Measurements from ENCODE around the gene IQGAP2. TPM values are rescaled to one million over a fixed set of nuclear protein-coding genes. Genes with fewer than 3 reads are reported as not detected.

The IQGAP2 gene
- total RNA-seq, 1 donor from 2014 or later: 43.5 TPM

DNA sequence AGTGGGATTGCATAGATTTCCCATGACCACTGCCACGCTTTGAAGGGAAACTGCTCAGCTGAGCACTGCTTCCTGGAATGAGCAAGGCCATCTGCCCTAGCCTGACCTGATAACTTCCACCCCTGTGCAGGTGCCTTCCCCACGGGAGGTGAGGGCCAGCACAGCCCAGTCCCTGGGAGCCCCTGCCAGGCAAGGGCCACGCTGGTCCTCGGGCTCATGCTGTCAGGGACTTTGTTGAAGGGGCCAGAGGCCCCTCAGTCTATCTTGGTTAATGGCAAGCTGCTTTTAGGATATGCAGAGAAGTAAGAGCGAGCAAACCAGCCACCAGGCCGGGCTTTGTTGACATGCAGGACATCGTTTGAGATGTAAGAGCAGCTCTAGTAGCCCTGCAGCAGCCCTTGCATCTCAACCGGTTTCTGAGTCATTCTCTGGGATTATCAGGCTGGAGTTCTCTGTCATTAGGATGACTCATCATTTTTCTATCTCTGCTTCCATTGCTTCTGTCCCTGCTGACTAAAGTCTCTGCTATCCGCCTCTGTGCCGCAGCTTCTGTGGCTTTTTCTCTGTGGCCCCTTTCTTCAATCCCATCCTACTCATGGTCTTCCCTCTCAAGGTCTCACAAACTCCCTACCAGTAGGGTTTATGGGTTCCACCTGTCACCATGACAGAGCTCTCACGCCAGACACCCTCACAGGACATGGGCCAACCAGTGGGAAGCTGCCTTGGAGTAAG is 30.6 kb upstream of the IQGAP2 start:
- Mint-ChIP-seq H3K4me1 (ENCODE audit: low read depth) (peaks cover 14% of the 10 kb centered on the region), H3K36me3 (ENCODE audit: low read depth) (no peaks in the 10 kb centered on the region), H3K27ac (peak overlapping the region; percentile 35), H3K9me3 (no peaks in the 10 kb centered on the region), H3K4me3 (no peak overlapping the region), H3K27me3 (ENCODE audit: insufficient read depth) (no peaks in the 10 kb centered on the region)
- intact Hi-C loops (cut with micrococcal nuclease): no loop called here
- DNase-seq (ENCODE audit: low spot score): no peak

DNA sequence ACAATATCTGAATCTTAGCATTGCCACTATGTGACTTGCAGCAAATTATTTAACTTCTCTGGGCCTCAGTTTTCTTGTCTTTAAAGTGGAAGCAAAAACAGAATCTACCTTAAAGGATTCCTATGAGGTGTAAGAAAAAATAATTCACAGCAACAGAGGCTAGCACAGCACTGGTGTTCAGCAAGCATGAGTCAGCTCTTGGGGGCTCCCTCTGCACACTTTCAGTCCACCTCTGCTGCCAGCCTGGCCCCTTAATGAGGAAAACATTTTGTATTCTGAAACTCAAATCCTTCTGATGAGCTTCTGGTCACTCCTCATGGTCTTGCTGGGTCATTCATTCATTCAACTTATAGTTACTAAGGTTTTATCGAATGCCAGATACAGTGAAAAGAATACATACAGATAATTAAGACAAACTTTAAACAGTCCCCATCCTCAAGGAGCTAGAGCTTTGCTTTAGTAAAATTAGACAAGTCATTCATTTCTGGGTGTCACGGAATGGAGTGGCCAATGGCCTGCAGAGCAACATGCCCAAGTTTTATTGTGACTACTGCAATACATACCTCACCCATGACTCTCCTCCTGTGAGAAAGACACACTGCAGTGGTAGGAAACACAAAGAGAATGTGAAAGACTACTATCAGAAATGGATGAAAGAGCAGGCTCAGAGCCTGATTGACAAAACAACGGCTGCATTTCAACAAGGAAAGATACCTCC is 26.8 kb upstream of the IQGAP2 start:
- Mint-ChIP-seq H3K9me3 (no peaks in the 10 kb centered on the region), H3K36me3 (ENCODE audit: low read depth) (no peaks in the 10 kb centered on the region), H3K27me3 (ENCODE audit: insufficient read depth) (no peaks in the 10 kb centered on the region), H3K4me1 (ENCODE audit: low read depth) (peaks cover 15% of the 10 kb centered on the region), H3K27ac (no peak overlapping the region), H3K4me3 (no peak overlapping the region)
- DNase-seq (ENCODE audit: low spot score): no peak
- intact Hi-C loops (cut with micrococcal nuclease): no loop called here

DNA sequence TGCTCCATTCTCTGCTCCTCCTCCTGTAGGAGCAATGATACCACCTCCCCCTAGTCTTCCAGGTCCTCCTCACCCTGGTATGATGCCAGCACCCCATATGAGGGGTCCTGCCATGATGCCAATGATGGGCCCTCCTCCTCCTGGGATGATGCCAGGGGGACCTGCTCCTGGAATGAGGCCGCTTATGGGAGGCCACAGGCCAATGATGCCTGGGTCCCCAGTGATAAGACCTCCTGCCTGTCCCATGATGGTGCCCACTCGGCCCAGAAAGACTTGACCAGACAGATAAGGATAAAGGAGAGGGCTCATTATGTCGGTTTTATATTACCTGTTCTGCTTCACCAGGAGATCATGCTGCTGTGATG is 26.2 kb upstream of the IQGAP2 start:
- DNase-seq (ENCODE audit: low spot score): no peak
- Mint-ChIP-seq H3K27me3 (ENCODE audit: insufficient read depth) (no peaks in the 10 kb centered on the region), H3K4me3 (no peak overlapping the region), H3K27ac (no peak overlapping the region), H3K4me1 (ENCODE audit: low read depth) (peaks cover 15% of the 10 kb centered on the region), H3K36me3 (ENCODE audit: low read depth) (no peaks in the 10 kb centered on the region), H3K9me3 (no peaks in the 10 kb centered on the region)
- intact Hi-C loops (cut with micrococcal nuclease): no loop called here

DNA sequence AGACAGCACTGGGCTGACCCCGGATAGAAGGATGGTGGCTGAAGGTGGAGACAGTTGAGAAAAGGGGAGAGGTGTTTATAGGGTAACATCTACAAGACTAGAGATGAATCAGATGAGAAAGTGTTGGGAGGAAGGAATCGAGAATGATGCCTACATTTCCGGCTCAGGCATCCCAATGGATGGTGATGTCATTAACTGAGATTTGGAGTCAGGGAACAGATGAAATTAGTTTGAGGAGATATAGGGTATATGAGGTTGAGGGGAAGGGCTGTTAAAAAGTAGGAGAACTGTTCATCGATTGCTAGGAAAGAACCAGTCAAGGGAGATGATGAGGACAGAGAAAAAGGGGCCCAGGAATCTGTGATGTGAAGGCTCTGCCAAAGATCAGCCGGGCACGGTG is 24.7 kb upstream of the IQGAP2 start:
- no peak overlapping the region for H3K4me3 Mint-ChIP-seq
- H3K36me3 Mint-ChIP-seq (ENCODE audit: low read depth): no peaks in the 10 kb centered on the region
- no peak overlapping the region for H3K27ac Mint-ChIP-seq
- no peaks in the 10 kb centered on the region for H3K9me3 Mint-ChIP-seq
- peaks cover 15% of the 10 kb centered on the region for H3K4me1 Mint-ChIP-seq (ENCODE audit: low read depth)
- DNase-seq (ENCODE audit: low spot score): no peak
- no peaks in the 10 kb centered on the region for H3K27me3 Mint-ChIP-seq (ENCODE audit: insufficient read depth)
- intact Hi-C loops (cut with micrococcal nuclease): no loop called here

- no peak for DNase-seq (ENCODE audit: low spot score)
- H3K27me3 Mint-ChIP-seq (ENCODE audit: insufficient read depth): no peaks in the 10 kb centered on the region
- H3K9me3 Mint-ChIP-seq: no peaks in the 10 kb centered on the region
- peak overlapping the region; percentile 43 for H3K27ac Mint-ChIP-seq
- peak overlapping the region; percentile 2 for H3K4me3 Mint-ChIP-seq
- H3K4me1 Mint-ChIP-seq (ENCODE audit: low read depth): peaks cover 20% of the 10 kb centered on the region
- intact Hi-C loops (cut with micrococcal nuclease): no loop called here
- H3K36me3 Mint-ChIP-seq (ENCODE audit: low read depth): no peaks in the 10 kb centered on the region
Measured at GRCh38 chr5:76379316-76379715, 23.8 kb upstream of the IQGAP2 start.

DNA sequence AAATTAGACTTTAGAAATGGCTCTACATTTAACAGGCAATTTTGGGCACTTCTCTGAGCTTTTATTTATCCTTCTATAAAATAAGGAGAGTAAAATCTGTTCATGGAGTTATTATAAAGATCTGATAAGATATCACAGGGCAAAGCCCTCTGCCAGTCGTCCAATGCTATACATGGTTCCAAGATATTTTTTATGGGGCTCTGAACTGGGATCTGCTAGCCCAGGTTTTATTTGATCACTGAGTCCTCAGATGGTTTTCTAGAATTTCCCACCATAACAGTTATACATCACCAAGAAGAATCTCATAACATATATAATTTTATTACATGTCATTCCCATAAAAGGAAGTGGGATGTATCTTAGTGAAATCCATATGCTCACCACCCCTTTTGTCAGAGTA is 23.2 kb upstream of the IQGAP2 start:
- Mint-ChIP-seq H3K27ac (no peak overlapping the region), H3K4me3 (no peak overlapping the region), H3K36me3 (ENCODE audit: low read depth) (no peaks in the 10 kb centered on the region), H3K27me3 (ENCODE audit: insufficient read depth) (no peaks in the 10 kb centered on the region), H3K9me3 (no peaks in the 10 kb centered on the region), H3K4me1 (ENCODE audit: low read depth) (peaks cover 23% of the 10 kb centered on the region)
- intact Hi-C loops (cut with micrococcal nuclease): no loop called here
- no peak for DNase-seq (ENCODE audit: low spot score)

- Mint-ChIP-seq H3K36me3 (ENCODE audit: low read depth) (no peaks in the 10 kb centered on the region), H3K4me3 (no peak overlapping the region), H3K9me3 (no peaks in the 10 kb centered on the region), H3K27ac (no peak overlapping the region), H3K4me1 (ENCODE audit: low read depth) (peaks cover 28% of the 10 kb centered on the region), H3K27me3 (ENCODE audit: insufficient read depth) (no peaks in the 10 kb centered on the region)
- intact Hi-C loops (cut with micrococcal nuclease): no loop called here
- no peak for DNase-seq (ENCODE audit: low spot score)
Measured at GRCh38 chr5:76380346-76381066, 22.6 kb upstream of the IQGAP2 start.

- intact Hi-C loops (cut with micrococcal nuclease): no loop called here
- H3K27ac Mint-ChIP-seq: no peak overlapping the region
- H3K4me3 Mint-ChIP-seq: no peak overlapping the region
- H3K9me3 Mint-ChIP-seq: no peaks in the 10 kb centered on the region
- no peaks in the 10 kb centered on the region for H3K36me3 Mint-ChIP-seq (ENCODE audit: low read depth)
- H3K4me1 Mint-ChIP-seq (ENCODE audit: low read depth): peaks cover 23% of the 10 kb centered on the region
- DNase-seq (ENCODE audit: low spot score): no peak
- no peaks in the 10 kb centered on the region for H3K27me3 Mint-ChIP-seq (ENCODE audit: insufficient read depth)
Measured at GRCh38 chr5:76383126-76383832, 19.8 kb upstream of the IQGAP2 start.

DNA sequence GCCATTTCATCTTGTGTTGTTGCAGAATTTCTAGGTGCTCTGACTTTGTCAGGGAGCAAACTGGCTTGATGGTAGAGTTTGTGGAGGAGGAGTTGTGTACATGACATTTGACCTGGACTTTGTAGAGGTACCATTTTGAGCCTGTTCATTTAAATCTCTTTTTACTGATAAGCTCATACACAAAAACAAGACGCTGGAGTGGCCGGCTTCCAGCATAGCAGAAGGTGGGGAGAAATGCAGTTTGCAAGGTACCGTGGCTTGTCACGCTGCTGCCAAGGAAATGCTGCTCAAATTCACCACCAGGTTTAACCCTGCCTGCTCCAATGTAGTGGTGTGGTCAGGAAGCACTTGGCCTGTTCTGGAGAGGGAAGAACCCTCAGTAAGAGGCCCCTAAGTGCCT is 18.9 kb upstream of the IQGAP2 start:
- Mint-ChIP-seq H3K27ac (no peak overlapping the region), H3K4me3 (no peak overlapping the region), H3K27me3 (ENCODE audit: insufficient read depth) (peaks cover under 1% of the 10 kb centered on the region), H3K4me1 (ENCODE audit: low read depth) (peaks cover 23% of the 10 kb centered on the region), H3K36me3 (ENCODE audit: low read depth) (no peaks in the 10 kb centered on the region), H3K9me3 (no peaks in the 10 kb centered on the region)
- no peak for DNase-seq (ENCODE audit: low spot score)
- intact Hi-C loops (cut with micrococcal nuclease): no loop called here

DNA sequence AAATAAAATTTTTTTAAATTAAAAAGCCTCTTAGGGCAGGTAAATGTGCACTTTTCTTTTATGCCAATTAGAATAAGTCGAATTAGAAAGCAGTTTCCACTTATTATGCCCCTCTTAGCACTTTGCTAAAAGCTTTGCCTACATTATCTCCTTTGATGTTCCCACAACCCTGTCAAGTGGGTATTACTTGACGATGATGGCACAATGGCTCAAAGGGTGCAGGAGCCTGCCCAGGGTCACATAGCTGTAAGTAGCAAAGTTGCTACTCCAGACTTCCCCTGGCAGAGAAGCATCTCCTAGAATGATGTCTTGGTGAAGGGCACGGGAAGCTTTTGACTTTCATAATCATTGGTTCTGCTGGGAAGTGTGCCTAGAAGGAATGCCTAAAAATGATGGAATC is 18.4 kb upstream of the IQGAP2 start:
- Mint-ChIP-seq H3K9me3 (no peaks in the 10 kb centered on the region), H3K4me1 (ENCODE audit: low read depth) (peaks cover 21% of the 10 kb centered on the region), H3K36me3 (ENCODE audit: low read depth) (no peaks in the 10 kb centered on the region), H3K27me3 (ENCODE audit: insufficient read depth) (peaks cover 3% of the 10 kb centered on the region), H3K4me3 (no peak overlapping the region), H3K27ac (no peak overlapping the region)
- DNase-seq (ENCODE audit: low spot score): no peak
- intact Hi-C loops (cut with micrococcal nuclease): no loop called here

DNA sequence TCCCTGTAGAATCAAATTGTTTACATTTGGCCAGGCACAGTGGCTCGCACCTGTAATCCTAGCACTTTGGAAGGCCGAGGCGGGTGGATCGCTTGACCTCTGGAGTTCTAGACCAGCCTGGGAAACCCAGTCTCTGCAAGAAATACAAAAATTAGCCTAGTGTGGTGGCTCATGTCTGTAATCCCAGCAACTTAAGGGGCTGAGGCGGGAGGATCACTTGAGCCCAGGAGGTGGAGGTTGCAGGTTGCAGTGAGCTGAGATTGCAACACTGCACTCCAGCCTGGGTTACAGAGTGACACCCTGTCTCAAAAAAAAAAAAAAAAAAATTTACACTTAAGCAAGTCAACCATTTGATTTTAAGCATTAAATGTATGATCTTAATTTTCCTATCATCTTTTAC is 17.5 kb upstream of the IQGAP2 start:
- H3K4me1 Mint-ChIP-seq (ENCODE audit: low read depth): peaks cover 29% of the 10 kb centered on the region
- intact Hi-C loops (cut with micrococcal nuclease): no loop called here
- DNase-seq (ENCODE audit: low spot score): no peak
- peaks cover 3% of the 10 kb centered on the region for H3K27me3 Mint-ChIP-seq (ENCODE audit: insufficient read depth)
- no peak overlapping the region for H3K27ac Mint-ChIP-seq
- no peaks in the 10 kb centered on the region for H3K9me3 Mint-ChIP-seq
- H3K36me3 Mint-ChIP-seq (ENCODE audit: low read depth): no peaks in the 10 kb centered on the region
- H3K4me3 Mint-ChIP-seq: no peak overlapping the region

DNA sequence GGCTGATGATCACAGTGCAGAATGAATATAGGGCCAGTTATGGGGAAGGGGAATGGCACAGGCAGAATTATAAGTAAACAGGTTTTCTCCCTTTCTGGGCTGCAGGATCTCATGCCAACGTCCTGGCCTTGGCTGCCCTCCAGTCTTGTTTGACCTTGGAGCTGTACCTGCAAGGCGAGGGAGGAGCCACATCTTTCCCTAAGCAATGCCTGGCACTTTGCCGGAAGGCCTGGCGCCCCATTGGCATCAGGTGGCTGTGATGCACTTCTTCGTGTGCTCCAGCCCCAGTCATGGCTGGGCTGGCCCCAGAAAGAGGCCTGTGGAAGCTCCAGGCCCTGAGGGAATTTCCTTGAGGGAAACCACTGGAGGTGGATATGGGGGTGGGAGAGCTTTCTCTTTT is 16.7 kb upstream of the IQGAP2 start:
- H3K27me3 Mint-ChIP-seq (ENCODE audit: insufficient read depth): peaks cover 3% of the 10 kb centered on the region
- no peak overlapping the region for H3K27ac Mint-ChIP-seq
- no peak for DNase-seq (ENCODE audit: low spot score)
- peaks cover 37% of the 10 kb centered on the region for H3K4me1 Mint-ChIP-seq (ENCODE audit: low read depth)
- intact Hi-C loops (cut with micrococcal nuclease): no loop called here
- H3K4me3 Mint-ChIP-seq: no peak overlapping the region
- H3K9me3 Mint-ChIP-seq: no peaks in the 10 kb centered on the region
- no peaks in the 10 kb centered on the region for H3K36me3 Mint-ChIP-seq (ENCODE audit: low read depth)

DNA sequence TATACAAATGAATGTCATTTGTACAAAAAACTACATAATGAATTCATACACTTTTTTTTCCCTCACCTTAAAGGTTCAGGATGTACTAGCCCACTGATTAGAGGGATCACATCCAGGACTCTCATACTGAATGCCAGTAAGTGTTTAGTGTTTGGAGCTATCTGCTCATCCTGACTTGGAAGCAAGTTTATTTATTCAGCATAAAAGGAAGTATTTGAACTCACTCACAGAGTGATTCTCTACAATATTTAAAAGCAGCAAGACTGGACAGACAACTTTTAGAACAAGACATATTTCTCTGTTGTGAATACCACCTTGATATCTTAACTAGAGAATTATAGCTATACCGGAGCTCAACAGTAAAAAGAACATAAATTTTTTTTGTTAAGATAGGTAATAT is 14.8 kb upstream of the IQGAP2 start:
- peaks cover 51% of the 10 kb centered on the region for H3K4me1 Mint-ChIP-seq (ENCODE audit: low read depth)

More for the DNA sequence above, 14.8 kb upstream of the IQGAP2 start:
- H3K27me3 Mint-ChIP-seq (ENCODE audit: insufficient read depth): peaks cover 3% of the 10 kb centered on the region
- no peak overlapping the region for H3K27ac Mint-ChIP-seq
- intact Hi-C loops (cut with micrococcal nuclease): no loop called here
- DNase-seq (ENCODE audit: low spot score): no peak
- peaks cover 1% of the 10 kb centered on the region for H3K36me3 Mint-ChIP-seq (ENCODE audit: low read depth)
- no peak overlapping the region for H3K4me3 Mint-ChIP-seq
- H3K9me3 Mint-ChIP-seq: no peaks in the 10 kb centered on the region

All from activated T-helper 1 cell treated with anti-CD3 and anti-CD28 coated beads, Interleukin-12 subunit alpha, Interleukin-12 subunit beta, Interleukin-2, Interleukin-4 antibody, amounts not matched to agents 30 ng/mL and 10 ng/mL and 1 ng/mL, durations not matched to agents 14 hours and 24 hours and 36 hours (primary cell).